Body of pancreas (tissue), 4 donors: ENCODE data around the gene MAGOH. TPM values are rescaled to one million over a fixed set of nuclear protein-coding genes. Genes with fewer than 3 reads are reported as not detected.
"Not testable (repeated sequence)": the region's sequence is repeated elsewhere in the genome, so short reads cannot be mapped to it uniquely, and the experiment has no call there.

Experiments
- ATAC-seq: fragments of 150-250 bp; one replicate; pipeline ENCODE4 v1.9.1; 2016
- DNase-seq, 4 donors: peaks; one replicate each; pipeline ENCODE4 v3.0.0-alpha.2; 2019
- H3K27ac ChIP-seq, 4 donors: fragments of 200-600 bp; sonication (generic); 1 replicate in 3 of 4; 2 replicates in 1 of 4; pipeline versions ENCODE4 v1.5.1 to v1.6.1; 2016 to 2019; ENCODE audit warnings: mild to moderate bottlenecking in 1 of 4, mixed read lengths in 1 of 4, moderate library complexity in 1 of 4
- H3K27me3 ChIP-seq, 2 donors: fragments of 200-600 bp; sonication (generic); one replicate each; pipeline ENCODE4 v1.6.0; 2016; ENCODE audit warnings: mild to moderate bottlenecking in 1 of 2
- H3K36me3 ChIP-seq, 2 donors: fragments of 200-600 bp; sonication (generic); replicated peaks in 1 of 2; 2 replicates each; pipeline ENCODE4 v1.5.1; 2016; ENCODE audit warnings: low read depth in 2 of 2; ENCODE audit not compliant: insufficient read depth in 1 of 2
- H3K4me1 ChIP-seq: fragments of 200-600 bp; sonication (generic); one replicate; pipeline ENCODE4 v1.6.0; 2016
- H3K4me3 ChIP-seq, 2 donors: fragments of 200-600 bp; sonication (generic); 1 replicate in 1 of 2; 2 replicates in 1 of 2; pipeline ENCODE4 v1.5.1; 2016 to 2019
- H3K9me3 ChIP-seq, 3 donors: fragments of 200-600 bp; sonication (generic); 1 replicate in 2 of 3; 2 replicates in 1 of 3; pipeline ENCODE4 v1.5.1; 2016
- CTCF ChIP-seq, 7 experiments: fragments of 450-650 bp in 4 of 7; fragments of 200-600 bp in 3 of 7; sonication (generic) in 3 of 7; IDR thresholded peaks; one replicate each; pipeline ENCODE4 v1.5.1; 2016 to 2019; ENCODE audit warnings: antibody characterized with exemption in 7 of 7
- POLR2A ChIP-seq, 3 donors: fragments of 450-650 bp; IDR thresholded peaks; one replicate each; pipeline ENCODE4 v1.6.1; 2016; ENCODE audit warnings: antibody characterized with exemption in 3 of 3, mild to moderate bottlenecking in 2 of 3
- WGBS, 2 donors: methylation state at CpG; one replicate each; pipeline ENCODE4 v1.1.5; 2017; 5-methylcytosine and 5-hydroxymethylcytosine counted together
- intact Hi-C: fragments of 100-400 bp; cut with DNase I; formaldehyde crosslinking; loops from one replicate; pipeline ENCODE4 v1.15.1; 2023
- total RNA-seq, 2 donors: library from RNA; depleted of rRNA; stranded (reverse); fragments of >200 nt; gene quantifications; one replicate each; pipeline ENCODE4 v1.1.0, GENCODE V29; 2016

The MAGOH gene
- total RNA-seq, 2 donors from 2014 or later = 9.6 to 15.2 TPM

GRCh38 chr1:53185955-53186297, 52.4 kb downstream of the MAGOH start:
- intact Hi-C loops = loop anchor here (5.0 to 10.0 kb wide), 2 partner anchors 171 to 269 kb away; no protein-coding TSS in a partner anchor
- not testable (repeated sequence) for H3K4me3 ChIP-seq, H3K27me3 ChIP-seq, DNase-seq, ATAC-seq, H3K9me3 ChIP-seq, H3K36me3 ChIP-seq, H3K27ac ChIP-seq
- 61 to 67% methylated on average over 2 of the region's 2 CpGs for WGBS, 2 donors
- peaks cover 18% of the 10 kb centered on the region for H3K4me1 ChIP-seq
- peak in 1 of 7 experiments; percentile 3 for TF ChIP-seq CTCF (IDR thresholded peaks at IDR 0.05)

GRCh38 chr1:53183095-53183990, 55.0 kb downstream of the MAGOH start:
- no peaks in the 10 kb centered on the region for H3K36me3 ChIP-seq
- H3K9me3 ChIP-seq = no peaks in the 10 kb centered on the region
- H3K4me1 ChIP-seq = peaks cover 13% of the 10 kb centered on the region
- no peak overlapping the region for H3K4me3 ChIP-seq
- 39 to 53% methylated on average over 6 of the region's 6 CpGs for WGBS, 2 donors
- ATAC-seq (peak; percentile 51), DNase-seq (peak in 3 of 4 donors; percentile 25 to 75 (median 71))
- intact Hi-C loops = loop anchor here (10.0 kb wide), 1 partner anchor 169 kb away; no protein-coding TSS in a partner anchor
- no peaks in the 10 kb centered on the region for H3K27me3 ChIP-seq
- TF ChIP-seq CTCF (IDR thresholded peaks at IDR 0.05) = no peak
- TF ChIP-seq POLR2A (IDR thresholded peaks at IDR 0.05) = no peak
- H3K27ac ChIP-seq = peak overlapping the region in 2 of 4 donors; percentile 19 to 50

- Histone ChIP-seq H3K9me3 (no peaks in the 10 kb centered on the region), H3K27ac (peak overlapping the region in 3 of 4 donors; percentile 20 to 50 (median 26)), H3K36me3 (no peaks in the 10 kb centered on the region), H3K4me3 (no peak overlapping the region), H3K27me3 (no peaks in the 10 kb centered on the region), H3K4me1 (peaks cover 13% of the 10 kb centered on the region)
- intact Hi-C loops = loop anchor here (10.0 kb wide), 1 partner anchor 168 kb away; no protein-coding TSS in a partner anchor
- TF ChIP-seq POLR2A (IDR thresholded peaks at IDR 0.05) = no peak
- TF ChIP-seq CTCF (IDR thresholded peaks at IDR 0.05) = no peak
- 57 to 69% methylated on average over 3 of the region's 3 CpGs for WGBS, 2 donors
- DNase-seq (no peak), ATAC-seq (no peak)
Measured at GRCh38 chr1:53182716-53183094, 55.6 kb downstream of the MAGOH start.

- Histone ChIP-seq H3K27me3 (no peaks in the 10 kb centered on the region), H3K9me3 (no peaks in the 10 kb centered on the region), H3K4me1 (peaks cover 18% of the 10 kb centered on the region), H3K4me3 (no peak overlapping the region), H3K27ac (peak overlapping the region in 3 of 4 donors; percentile 20 to 50 (median 26)), H3K36me3 (no peaks in the 10 kb centered on the region)
- 18 to 19% methylated on average over 16 of the region's 16 CpGs for WGBS, 2 donors
- intact Hi-C loops = loop anchor here (10.0 kb wide), 1 partner anchor 167 kb away; no protein-coding TSS in a partner anchor
- peak; percentile 82 to 89 (median 85) for DNase-seq
- ATAC-seq = peak; percentile 68
- TF ChIP-seq POLR2A (IDR thresholded peaks at IDR 0.05) (no peak), CTCF (IDR thresholded peaks at IDR 0.05) (peak; percentile 63 to 96 (median 85))
Measured at GRCh38 chr1:53182111-53182593, 56.2 kb downstream of the MAGOH start.
